Middle frontal gyrus (tissue), 1 donor: Measurements from ENCODE around the gene DICER1.

ENCODE experiments used
- DNase-seq: peaks from one replicate; pipeline ENCODE4 v3.0.0-alpha.2; 2015; ENCODE audit warnings: low spot score; ENCODE audit errors: extremely low spot score

Gene DICER1

DNA sequence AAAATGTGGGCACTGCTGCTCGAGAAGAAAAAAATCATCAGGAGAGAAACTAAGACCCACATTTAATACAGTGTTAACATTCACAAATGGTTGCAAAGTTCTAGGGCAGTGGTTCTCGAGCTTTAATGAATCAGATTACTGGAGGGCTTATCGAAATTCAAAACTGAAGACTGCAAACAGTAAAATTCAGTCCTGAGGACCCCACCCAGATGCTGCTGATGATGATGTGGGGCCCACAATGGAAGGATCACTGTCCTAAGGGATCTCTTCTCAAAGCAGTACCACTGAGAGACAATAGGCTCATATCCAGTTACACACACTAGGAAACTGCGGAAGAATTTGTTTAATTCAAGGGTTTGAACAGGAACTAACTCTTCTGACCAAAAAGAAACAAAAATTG, 31.4 kb downstream of the DICER1 start:
- DNase-seq: no peak

DNA sequence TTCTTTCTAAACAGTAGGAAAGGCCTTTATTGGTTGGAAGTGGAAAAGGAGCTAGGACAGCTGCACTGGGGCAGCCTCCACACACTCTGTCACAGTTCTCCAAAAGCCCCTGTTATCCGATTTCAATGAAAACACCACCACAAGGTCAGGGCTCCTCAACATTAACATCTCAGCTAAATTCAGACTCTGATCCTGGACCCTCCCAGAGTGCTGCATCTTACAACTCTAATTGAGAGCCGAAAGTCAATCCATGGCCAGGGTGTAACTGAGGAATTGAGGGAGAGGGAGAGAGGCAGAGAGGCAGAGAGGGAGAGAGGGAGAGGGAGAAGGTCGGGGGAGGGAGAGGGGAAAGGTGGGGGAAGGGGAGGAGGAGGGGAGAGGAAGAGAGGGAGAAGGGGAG, 32.1 kb downstream of the DICER1 start:
- DNase-seq: no peak

DNA sequence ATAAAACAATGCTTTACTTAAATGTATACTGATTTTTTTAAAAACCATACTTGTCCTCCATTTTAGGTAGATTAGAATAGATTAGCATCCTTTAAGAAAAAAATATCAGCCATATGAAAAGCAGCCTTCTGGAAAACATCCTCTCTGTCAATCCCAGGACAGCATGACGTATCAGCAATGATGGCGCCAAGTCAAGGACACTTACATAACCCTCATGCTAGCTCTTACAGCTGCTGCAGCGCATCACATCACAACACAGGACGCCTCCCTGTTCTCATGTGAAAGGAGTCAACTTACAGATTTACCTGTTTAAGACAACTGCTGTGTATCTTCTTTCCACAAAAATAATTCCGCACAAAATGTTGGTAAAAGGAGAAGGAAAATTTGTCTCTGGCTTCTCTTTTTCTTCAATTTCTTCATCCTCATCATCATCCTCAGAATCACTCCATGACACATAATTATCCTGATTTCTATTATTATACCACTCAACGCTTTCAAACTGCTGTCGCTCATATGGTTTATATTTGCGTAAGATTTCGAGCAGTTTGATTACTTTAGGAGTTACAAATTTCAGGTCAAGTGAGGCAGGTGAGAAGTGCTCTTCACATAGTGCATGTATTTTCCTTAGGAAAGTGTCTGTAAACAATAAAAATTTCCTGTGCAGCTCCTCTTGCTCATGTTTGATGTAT, 33.3 kb downstream of the DICER1 start:
- DNase-seq: no peak

GRCh38 chr14:95122621-95122945, 34.7 kb downstream of the DICER1 start:
- DNase-seq: no peak

- no peak for DNase-seq
These were observed 35.3 kb downstream of the DICER1 start for GRCh38 chr14:95121911-95122620.

GRCh38 chr14:95119336-95119735, 38.0 kb downstream of the DICER1 start:
- peak; percentile 72 for DNase-seq

DNA sequence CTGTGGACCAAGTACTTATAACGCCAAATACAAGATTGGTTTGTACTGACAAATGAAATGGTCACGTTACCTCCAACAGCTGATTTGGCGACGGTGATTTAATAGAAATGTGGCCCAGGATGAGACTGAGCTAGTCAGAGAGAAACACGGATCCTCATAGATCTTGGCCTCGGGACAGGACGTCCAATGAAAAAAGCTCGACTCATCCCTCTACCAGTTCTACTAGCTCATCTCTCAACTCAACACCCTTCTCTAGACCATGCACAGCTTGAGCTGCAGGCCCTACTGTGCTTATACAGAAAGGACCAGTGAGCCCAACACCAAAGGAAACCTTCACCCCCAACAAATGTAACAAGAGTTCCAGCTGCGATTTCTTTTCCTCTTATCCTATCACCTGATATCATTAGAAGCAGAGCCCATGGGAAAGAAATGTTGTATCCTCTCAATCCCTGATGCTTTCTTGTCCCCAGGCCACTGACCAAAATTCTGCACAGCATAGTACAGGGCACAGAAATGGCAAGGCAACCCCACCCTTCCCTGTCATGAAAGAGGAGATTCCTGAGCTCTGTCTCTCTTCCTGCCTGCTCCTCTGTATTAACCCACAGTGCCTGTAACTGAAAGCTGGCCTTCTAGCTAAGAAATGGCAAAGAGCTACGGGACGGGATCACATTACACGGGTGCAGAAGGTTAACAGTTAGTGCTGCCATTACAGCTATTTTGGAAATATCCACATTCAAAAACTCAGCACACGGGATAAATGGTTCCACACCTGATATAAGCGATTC, 39.2 kb downstream of the DICER1 start:
- DNase-seq: no peak

DNA sequence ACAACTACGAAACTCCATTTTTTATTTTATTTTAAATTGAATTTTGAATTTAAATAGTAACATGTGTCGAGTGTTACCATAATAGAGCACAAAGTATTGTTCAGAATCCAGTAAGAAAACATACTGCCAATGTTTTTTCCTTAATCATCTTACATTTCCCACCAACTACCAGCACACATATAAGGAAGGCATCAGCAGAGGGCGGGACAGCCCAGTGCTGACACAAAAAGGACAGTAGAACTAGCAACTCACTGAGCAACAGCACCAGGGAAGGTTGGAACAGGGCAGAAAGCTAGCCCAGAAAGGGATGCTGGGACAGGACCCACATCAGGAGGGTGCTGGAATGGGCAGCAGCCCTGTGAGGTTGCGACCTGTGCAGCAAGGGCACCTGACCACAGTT, 43.9 kb downstream of the DICER1 start:
- DNase-seq: no peak

GRCh38 chr14:95111507-95112164, 45.7 kb downstream of the DICER1 start:
- DNase-seq: no peak

GRCh38 chr14:95110178-95110577, 47.2 kb downstream of the DICER1 start:
- DNase-seq: no peak

DNA sequence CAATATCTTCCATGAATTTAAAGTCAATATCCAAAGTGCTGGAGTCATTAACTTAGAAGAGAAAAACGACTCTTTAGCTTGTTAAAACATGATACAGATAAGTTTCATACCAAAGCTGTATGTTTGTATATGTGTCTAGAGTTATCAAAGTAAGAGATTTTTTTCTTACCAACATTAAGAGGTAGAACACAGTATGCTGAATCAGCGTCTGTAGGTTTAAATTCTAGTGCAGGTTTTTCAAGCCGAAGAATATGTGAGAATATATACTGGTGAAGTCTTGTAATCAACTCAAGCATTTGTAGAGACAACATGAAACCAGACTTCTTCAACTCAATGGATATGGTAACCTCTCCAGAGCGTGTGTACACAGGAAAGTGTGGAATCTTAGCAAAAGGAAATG, 49.6 kb downstream of the DICER1 start:
- no peak for DNase-seq

- DNase-seq: no peak
These were observed 50.4 kb downstream of the DICER1 start for GRCh38 chr14:95106971-95107370.

DNA sequence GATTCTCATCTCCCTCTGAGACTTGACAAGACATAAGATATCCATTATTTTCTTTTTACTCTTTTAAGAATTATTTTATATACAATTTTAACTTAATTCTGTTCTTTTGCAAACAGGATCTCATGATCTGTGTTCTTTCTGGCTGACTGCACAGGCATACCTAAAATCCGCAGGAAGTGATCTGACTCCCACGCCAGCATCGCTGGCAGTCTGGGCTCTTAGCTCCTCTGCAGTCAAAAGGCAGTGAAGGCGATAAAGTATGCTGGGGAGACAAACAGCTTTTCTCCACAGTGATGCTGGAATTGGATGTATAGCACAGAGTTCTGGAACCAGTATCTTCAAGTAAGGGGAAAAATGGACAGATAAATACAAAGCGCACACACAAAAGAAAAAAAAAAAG, 52.4 kb downstream of the DICER1 start:
- peak; percentile 35 for DNase-seq

GRCh38 chr14:95102680-95103044, 54.7 kb downstream of the DICER1 start:
- no peak for DNase-seq

GRCh38 chr14:95101736-95102679, 55.3 kb downstream of the DICER1 start:
- DNase-seq: no peak

DNA sequence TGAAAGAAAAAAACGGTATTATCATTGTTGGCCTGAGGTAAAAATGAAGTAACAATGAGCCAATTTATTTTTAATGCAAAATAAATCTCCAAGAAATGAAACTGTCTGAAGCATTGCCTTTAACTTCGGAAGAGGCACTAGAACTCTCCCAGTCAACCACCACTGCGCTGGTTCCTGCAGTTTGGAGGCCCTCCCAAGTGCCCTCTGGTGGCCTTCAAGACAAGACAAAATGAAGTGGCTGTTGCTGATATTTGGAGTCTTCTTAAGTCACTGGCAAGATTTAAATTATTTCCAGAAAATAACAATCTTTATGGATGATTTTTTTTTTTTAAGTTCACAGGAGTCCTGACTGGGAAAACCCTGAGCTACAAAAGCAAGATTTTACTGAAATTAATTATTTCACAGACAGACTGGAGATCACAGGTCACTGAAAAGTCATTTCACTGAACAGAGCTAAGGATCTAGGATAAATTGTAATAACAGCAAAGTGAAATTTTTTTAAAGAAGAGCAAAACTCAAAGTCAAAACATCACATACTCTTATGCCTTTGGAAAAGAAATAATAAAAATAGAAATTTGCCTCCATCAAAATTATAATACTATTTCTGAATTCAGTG, 58.2 kb downstream of the DICER1 start:
- no peak for DNase-seq

GRCh38 chr14:95097385-95097784, 59.9 kb downstream of the DICER1 start:
- DNase-seq: no peak

GRCh38 chr14:95096476-95096875, 60.9 kb downstream of the DICER1 start:
- DNase-seq: no peak

GRCh38 chr14:95095996-95096395, 61.3 kb downstream of the DICER1 start:
- no peak for DNase-seq

DNA sequence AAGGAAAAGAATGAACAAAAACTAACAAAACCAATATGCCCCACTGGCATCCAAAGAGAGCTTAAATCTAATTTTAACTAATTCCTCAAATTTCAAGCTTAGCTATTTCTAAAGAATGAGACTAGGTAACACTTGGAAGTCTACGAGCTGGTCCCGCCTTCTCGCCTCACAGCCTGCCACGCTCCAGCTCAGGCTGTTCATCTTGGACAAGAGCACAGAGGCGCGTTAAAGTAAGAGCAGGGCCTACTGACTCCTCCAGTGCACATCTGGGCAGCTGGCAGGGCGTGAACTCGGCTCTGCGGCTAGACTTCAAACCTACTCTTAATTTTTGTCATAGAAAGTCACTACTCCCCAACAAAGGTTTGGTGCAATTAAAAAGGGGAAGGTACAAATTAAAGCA, 64.6 kb downstream of the DICER1 start:
- no peak for DNase-seq
